B cell (primary cell): ENCODE results near the gene TEAD1.

Experiments used
- CTCF ChIP-seq: fragments of 200-600 bp; IDR thresholded peaks from one replicate; pipeline ENCODE4 v1.8.0; 2022; ENCODE audit warnings: antibody characterized with exemption, mild to moderate bottlenecking
- EZH2 ChIP-seq: IDR thresholded peaks from 2 replicates; pipeline ENCODE4 v1.6.1; 2012; ENCODE audit warnings: borderline replicate concordance, low read depth, mild to moderate bottlenecking, moderate library complexity, low read length; ENCODE audit not compliant: insufficient read depth, poor library complexity, severe bottlenecking

GRCh38 chr11:12762278-12762677 lies 88.1 kb downstream of the TEAD1 start:
- TF ChIP-seq EZH2 (no peak), CTCF (no peak)
